ENCODE measurements around the gene CRYL1. TPM values are rescaled to one million over a fixed set of nuclear protein-coding genes. Genes with fewer than 3 reads are reported as not detected.

CRYL1 gene
- total RNA-seq = 18.0 TPM
- long read RNA-seq, transcript CRYL1-201 (8 exons, 1,485 nt) = major isoform, 34 of 41 reads
- long read RNA-seq, partial matches to known transcripts = 0 of 41 reads
- long read RNA-seq, other reads (novel, unspliced or antisense) = 5 of 41 reads

- DNase-seq (peak; percentile 88), ATAC-seq (ENCODE audit: poor library complexity) (peak; percentile 99)
- intact Hi-C loops (cut with DNase I) = loop anchor here (5.0 kb wide), 1 partner anchor 36 kb away; no protein-coding TSS in a partner anchor
Observed at GRCh38 chr13:20525601-20526544, at the start of gene CRYL1. Gene CRYL1, minus strand, starts transcription at chr13:20525857. Its CDS starts 63 bp downstream, at chr13:20525794.

- ATAC-seq (ENCODE audit: poor library complexity) (no peak), DNase-seq (no peak)
- intact Hi-C loops (cut with DNase I) = no loop called here
Observed at GRCh38 chr13:20573636-20574035, 48.0 kb upstream of the CRYL1 start.

DNA sequence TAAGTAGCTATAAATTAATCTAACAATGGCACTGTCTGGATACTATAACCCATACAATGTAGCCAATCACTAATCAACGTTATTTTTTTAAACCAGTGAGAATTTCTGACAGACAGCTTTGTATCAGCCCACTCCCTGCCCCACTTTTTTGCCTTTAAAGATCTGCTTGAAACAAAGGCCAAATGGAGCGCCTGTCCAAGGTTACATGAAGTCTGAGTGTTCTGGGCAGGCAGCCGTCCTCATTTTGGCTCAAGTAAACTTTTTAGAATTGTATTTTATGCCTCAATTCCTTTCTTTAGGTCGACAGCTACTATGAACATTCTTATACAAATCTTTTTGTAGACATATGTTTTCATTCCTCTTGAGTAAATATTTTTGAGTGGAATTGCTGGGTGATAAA is 47.5 kb upstream of the CRYL1 start:
- DNase-seq (no peak), ATAC-seq (ENCODE audit: poor library complexity) (no peak)
- intact Hi-C loops (cut with DNase I) = no loop called here

GRCh38 chr13:20571676-20572075 is 46.0 kb upstream of the CRYL1 start:
- intact Hi-C loops (cut with DNase I) = no loop called here
- ATAC-seq (ENCODE audit: poor library complexity) = no peak
- DNase-seq = no peak

DNA sequence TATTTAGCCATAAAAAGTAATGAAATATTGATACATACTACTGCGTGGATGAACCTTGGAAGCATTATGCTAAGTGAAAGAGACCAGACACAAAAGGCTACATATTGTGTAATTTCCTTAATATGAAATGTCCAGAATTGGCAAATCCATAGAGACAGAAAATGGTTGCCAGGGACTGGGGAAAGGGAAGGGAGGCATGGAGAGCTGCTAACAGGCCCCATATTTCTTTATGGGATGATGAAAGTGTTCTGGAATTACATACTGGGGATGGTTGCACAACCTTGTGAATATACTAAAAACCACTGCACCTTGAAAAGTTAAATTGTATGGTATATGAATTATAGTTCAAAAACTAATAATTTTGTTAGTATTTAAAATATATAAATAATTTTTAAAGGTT is 44.9 kb upstream of the CRYL1 start:
- ATAC-seq (ENCODE audit: poor library complexity) = no peak
- DNase-seq = no peak
- intact Hi-C loops (cut with DNase I) = no loop called here

- intact Hi-C loops (cut with DNase I) = no loop called here
- no peak for ATAC-seq (ENCODE audit: poor library complexity)
- no peak for DNase-seq
Observed at GRCh38 chr13:20567881-20568528, 42.3 kb upstream of the CRYL1 start.

- DNase-seq = peak; percentile 93
- intact Hi-C loops (cut with DNase I) = no loop called here
- peak; percentile 99 for ATAC-seq (ENCODE audit: poor library complexity)
Observed at GRCh38 chr13:20566898-20567874, 41.5 kb upstream of the CRYL1 start, which contains the start of gene IFT88. Gene IFT88, plus strand, starts transcription at chr13:20567157. Its CDS starts 7,229 bp downstream, at chr13:20574386.

DNA sequence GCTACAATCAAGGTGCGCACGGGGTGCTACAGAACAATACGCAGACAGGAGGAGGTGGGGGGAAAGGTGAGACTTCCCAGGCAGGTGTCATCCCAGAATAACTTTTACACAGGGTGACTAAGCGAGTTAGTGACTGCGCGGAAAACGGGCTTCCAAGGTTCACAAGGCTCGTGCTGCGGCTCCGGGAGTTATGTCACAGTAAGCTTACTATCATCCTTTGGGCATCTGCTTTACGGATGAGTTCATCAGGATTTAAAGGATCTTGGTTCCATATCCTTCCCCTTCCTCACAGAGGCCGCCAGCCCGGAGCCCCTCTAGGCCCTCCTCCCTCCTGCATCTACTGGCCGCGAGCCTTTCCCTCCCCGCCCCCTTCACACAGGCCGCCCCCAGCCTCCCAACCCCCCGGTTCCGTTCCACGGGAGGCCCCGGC is 40.8 kb upstream of the CRYL1 start:
- DNase-seq (no peak), ATAC-seq (ENCODE audit: poor library complexity) (peak; percentile 76)
- intact Hi-C loops (cut with DNase I) = no loop called here

DNA sequence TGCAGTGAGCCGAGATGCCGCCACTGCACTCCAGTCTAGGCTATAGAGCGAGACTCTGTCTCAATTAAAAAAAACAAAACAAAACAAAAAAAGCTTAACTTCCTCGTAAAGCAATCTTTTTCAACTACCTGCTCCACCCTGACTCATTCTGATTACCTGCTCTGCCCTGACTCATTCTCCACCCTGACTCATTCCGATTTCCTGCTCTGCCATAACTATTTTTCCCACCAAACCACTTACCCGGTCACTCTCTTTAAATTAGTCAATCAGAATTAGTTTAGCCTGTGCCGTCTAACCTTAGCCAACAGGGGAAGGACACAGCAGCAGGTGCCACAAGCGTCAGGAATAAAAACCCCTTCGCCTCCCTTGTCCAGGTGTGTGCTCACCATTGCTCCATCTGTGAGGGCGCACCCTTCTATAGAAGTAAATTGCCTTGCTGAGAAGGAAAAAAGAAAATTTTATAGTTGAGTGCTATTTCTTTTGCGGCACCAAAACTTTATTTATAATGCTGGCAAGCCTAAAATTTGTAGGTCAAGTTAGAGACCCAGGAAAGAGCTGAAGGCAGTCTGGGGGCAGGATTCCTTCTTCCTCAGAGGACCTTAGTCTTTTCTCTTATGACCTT is 39.6 kb upstream of the CRYL1 start:
- no peak for ATAC-seq (ENCODE audit: poor library complexity)
- intact Hi-C loops (cut with DNase I) = no loop called here
- DNase-seq = no peak

- ATAC-seq (ENCODE audit: poor library complexity) (no peak), DNase-seq (no peak)
- intact Hi-C loops (cut with DNase I) = loop anchor here (5.0 kb wide), 1 partner anchor 34 kb away; the partner anchor contains the start of gene CRYL1
Observed at GRCh38 chr13:20561741-20562140, 36.1 kb upstream of the CRYL1 start.

- DNase-seq (no peak), ATAC-seq (ENCODE audit: poor library complexity) (no peak)
- intact Hi-C loops (cut with DNase I) = loop anchor here (5.0 kb wide), 1 partner anchor 33 kb away; the partner anchor contains the start of gene CRYL1
Observed at GRCh38 chr13:20559659-20560356, 34.2 kb upstream of the CRYL1 start.

- DNase-seq (no peak), ATAC-seq (ENCODE audit: poor library complexity) (no peak)
- intact Hi-C loops (cut with DNase I) = no loop called here
Observed at GRCh38 chr13:20558982-20559381, 33.3 kb upstream of the CRYL1 start.

DNA sequence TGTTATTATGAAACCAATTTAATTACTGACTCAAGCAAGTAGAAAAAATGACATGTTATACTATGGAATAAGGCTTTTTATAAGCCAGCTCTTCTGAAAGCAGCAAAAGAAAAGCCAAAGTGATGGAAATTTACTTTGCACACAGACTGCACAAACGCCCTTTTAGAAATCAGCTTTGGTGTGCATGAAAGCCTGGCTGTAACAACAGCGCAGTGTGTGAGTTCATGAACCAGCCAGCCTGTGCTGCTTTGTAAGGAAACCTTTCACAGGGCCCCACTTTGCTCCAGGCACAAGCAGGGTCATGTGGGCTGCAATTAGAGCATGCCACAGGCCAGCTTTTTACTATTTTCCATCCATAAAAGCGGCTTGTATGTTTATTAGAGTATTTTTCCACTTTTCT is 27.7 kb upstream of the CRYL1 start:
- ATAC-seq (ENCODE audit: poor library complexity) (no peak), DNase-seq (no peak)
- intact Hi-C loops (cut with DNase I) = no loop called here

DNA sequence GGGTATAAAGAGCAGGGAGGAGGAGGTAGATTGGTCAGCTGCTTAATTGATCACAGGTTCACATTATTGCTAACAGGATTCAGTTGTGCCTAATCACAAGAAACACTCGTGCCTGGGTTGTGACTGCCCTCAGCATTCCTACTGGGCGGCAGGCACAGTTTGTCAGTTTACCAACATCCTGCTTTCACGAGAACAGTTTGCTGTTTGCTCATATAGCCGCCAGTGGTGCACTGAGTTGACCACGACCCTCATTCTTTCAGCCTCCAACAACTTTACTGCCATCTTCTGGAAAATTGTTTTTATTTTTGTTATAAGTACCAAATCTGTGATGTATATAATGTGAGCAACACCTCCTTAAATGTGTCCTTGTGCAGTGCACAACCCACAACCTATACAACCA is 25.1 kb upstream of the CRYL1 start:
- ATAC-seq (ENCODE audit: poor library complexity) (no peak), DNase-seq (no peak)
- intact Hi-C loops (cut with DNase I) = no loop called here

DNA sequence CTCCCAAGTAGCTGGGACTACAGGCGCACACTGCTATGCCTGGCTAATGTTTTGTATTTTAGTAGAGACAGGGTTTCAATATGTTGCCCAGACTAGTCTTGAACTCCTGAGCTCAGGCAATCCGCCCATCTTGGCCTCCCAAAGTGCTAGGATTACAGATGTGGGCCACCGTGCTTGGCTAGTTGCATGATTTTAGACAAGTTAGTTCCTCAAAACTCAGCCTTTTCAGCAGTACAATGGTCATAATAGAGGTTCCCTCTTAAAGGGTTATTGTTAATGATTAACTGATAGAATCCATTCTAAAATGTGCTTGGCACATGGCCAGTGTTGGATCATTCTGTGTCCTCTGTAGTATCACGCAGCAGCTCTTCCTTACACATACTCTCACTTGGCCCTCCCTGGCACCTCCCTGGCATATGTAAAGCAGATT is 21.8 kb upstream of the CRYL1 start:
- DNase-seq (no peak), ATAC-seq (ENCODE audit: poor library complexity) (no peak)
- intact Hi-C loops (cut with DNase I) = no loop called here

DNA sequence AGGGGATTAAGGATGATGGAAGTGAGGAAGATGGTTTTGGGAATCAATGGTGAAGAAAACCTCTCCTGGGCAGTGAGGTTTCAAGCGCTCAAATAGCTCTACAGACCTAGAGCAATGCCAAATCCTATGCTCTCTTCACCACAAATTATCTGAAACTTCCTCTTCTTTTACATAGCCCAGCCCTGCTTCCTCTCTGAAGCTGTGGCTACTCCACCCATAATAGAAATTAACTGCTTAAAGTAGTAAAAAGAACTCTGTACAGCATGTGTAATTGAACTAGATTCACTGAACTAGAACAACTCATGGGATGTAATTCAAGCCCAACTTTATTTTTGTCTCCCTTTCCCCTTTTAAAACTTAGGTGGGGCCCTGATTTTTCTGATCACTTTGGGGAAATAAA is 20.9 kb upstream of the CRYL1 start:
- DNase-seq (no peak), ATAC-seq (ENCODE audit: poor library complexity) (peak; percentile 79)
- intact Hi-C loops (cut with DNase I) = no loop called here

- DNase-seq (no peak), ATAC-seq (ENCODE audit: poor library complexity) (peak; percentile 43)
- intact Hi-C loops (cut with DNase I) = no loop called here
Observed at GRCh38 chr13:20544201-20544923, 18.7 kb upstream of the CRYL1 start.
